CD14-positive monocyte (primary cell): Measurements from ENCODE around the gene SLC39A7. TPM values are rescaled to one million over a fixed set of nuclear protein-coding genes. Genes with fewer than 3 reads are reported as not detected.

Experiments used
- DNase-seq, 3 donors: peaks; one replicate each; pipeline ENCODE4 v3.0.0-alpha.2; 2011 to 2022
- H2AFZ ChIP-seq: 2 replicates; pipeline ENCODE4 v1.6.0; 2012; ENCODE audit warnings: mild to moderate bottlenecking, low read depth, low read length, inconsistent platforms; ENCODE audit not compliant: insufficient read depth, poor library complexity, severe bottlenecking
- H3K27ac ChIP-seq, 2 donors: 1 replicate in 1 of 2; 2 replicates in 1 of 2; pipeline ENCODE4 v1.5.1; 2012 to 2013; ENCODE audit warnings: low read length in 2 of 2, control low read depth in 1 of 2, inconsistent platforms in 1 of 2, low read depth in 1 of 2, mild to moderate bottlenecking in 1 of 2
- H3K27me3 ChIP-seq, 2 donors: one replicate each; pipeline versions ENCODE4 v1.6.0 to v1.6.1; 2011 to 2013; ENCODE audit warnings: low read length in 2 of 2; ENCODE audit not compliant: control insufficient read depth in 2 of 2, insufficient read depth in 2 of 2
- H3K36me3 ChIP-seq, 2 donors: replicated peaks in 1 of 2; 1 replicate in 1 of 2; 2 replicates in 1 of 2; pipeline versions ENCODE4 v1.5.1 to v1.6.1; 2012 to 2013; ENCODE audit warnings: low read length in 2 of 2, control low read depth in 1 of 2, inconsistent platforms in 1 of 2, mild to moderate bottlenecking in 1 of 2; ENCODE audit not compliant: insufficient read depth in 2 of 2, control insufficient read depth in 1 of 2
- H3K4me1 ChIP-seq, 2 donors: 1 replicate in 1 of 2; 2 replicates in 1 of 2; pipeline versions ENCODE4 v1.5.1 to v1.6.1; 2012 to 2013; ENCODE audit warnings: low read length in 2 of 2, control low read depth in 1 of 2, inconsistent platforms in 1 of 2, mild to moderate bottlenecking in 1 of 2, moderate library complexity in 1 of 2; ENCODE audit not compliant: insufficient read depth in 2 of 2, control insufficient read depth in 1 of 2
- H3K4me2 ChIP-seq: replicated peaks from 2 replicates; pipeline ENCODE3; 2012; ENCODE audit warnings: low read length, moderate library complexity, mild to moderate bottlenecking; ENCODE audit not compliant: poor library complexity, severe bottlenecking; ENCODE audit errors: extremely low read depth
- H3K4me3 ChIP-seq, 3 experiments: fragments of 200-600 bp in 1 of 3; sonication (generic) in 1 of 3; replicated peaks in 1 of 3; 1 replicate in 2 of 3; 2 replicates in 1 of 3; pipeline ENCODE4 v1.5.1; 2011 to 2013; ENCODE audit warnings: low read length in 3 of 3, mild to moderate bottlenecking in 3 of 3, control low read depth in 2 of 3, low read depth in 2 of 3, inconsistent platforms in 1 of 3, moderate library complexity in 1 of 3
- H3K79me2 ChIP-seq: 2 replicates; pipeline ENCODE4 v1.6.0; 2012; ENCODE audit warnings: mild to moderate bottlenecking, control low read depth, inconsistent platforms, low read length, moderate library complexity; ENCODE audit not compliant: insufficient read depth
- H3K9ac ChIP-seq: 2 replicates; pipeline ENCODE4 v1.6.0; 2017; ENCODE audit warnings: low read length, mild to moderate bottlenecking; ENCODE audit not compliant: insufficient read depth, poor library complexity, severe bottlenecking
- H3K9me3 ChIP-seq, 2 donors: replicated peaks in 1 of 2; 1 replicate in 1 of 2; 2 replicates in 1 of 2; pipeline versions ENCODE4 v1.5.1 to v1.6.1; 2012 to 2013; ENCODE audit warnings: low read length in 2 of 2, control low read depth in 1 of 2; ENCODE audit not compliant: control insufficient read depth in 1 of 2, insufficient read depth in 1 of 2
- H4K20me1 ChIP-seq: 2 replicates; pipeline ENCODE4 v1.6.0; 2012; ENCODE audit warnings: mild to moderate bottlenecking, low read length, control low read depth, moderate library complexity; ENCODE audit not compliant: insufficient read depth
- H3K27ac Mint-ChIP-seq, 7 donors: one replicate each; pipeline ENCODE4 v1.8.0; 2020; ENCODE audit warnings: mild to moderate bottlenecking in 7 of 7, mixed read lengths in 7 of 7, moderate library complexity in 6 of 7, inconsistent platforms in 2 of 7
- H3K27me3 Mint-ChIP-seq, 3 donors: one replicate each; pipeline ENCODE4 v1.8.0; 2021 to 2022; ENCODE audit warnings: low read depth in 3 of 3, mild to moderate bottlenecking in 3 of 3, mixed read lengths in 3 of 3, moderate library complexity in 3 of 3, inconsistent platforms in 1 of 3
- H3K36me3 Mint-ChIP-seq, 2 donors: one replicate each; pipeline ENCODE4 v1.8.0; 2020; ENCODE audit warnings: mixed read lengths in 2 of 2, inconsistent platforms in 1 of 2, mild to moderate bottlenecking in 1 of 2
- H3K4me1 Mint-ChIP-seq: one replicate; pipeline ENCODE4 v1.8.0; 2020; ENCODE audit warnings: mild to moderate bottlenecking, mixed read lengths
- H3K4me3 Mint-ChIP-seq, 2 donors: one replicate each; pipeline ENCODE4 v1.8.0; 2020; ENCODE audit warnings: mild to moderate bottlenecking in 2 of 2, mixed read lengths in 2 of 2, moderate library complexity in 1 of 2
- H3K9me3 Mint-ChIP-seq, 7 donors: one replicate each; pipeline ENCODE4 v1.8.0; 2020 to 2022; ENCODE audit warnings: mixed read lengths in 7 of 7, mild to moderate bottlenecking in 6 of 7, moderate library complexity in 6 of 7, inconsistent platforms in 2 of 7
- CTCF ChIP-seq: fragments of 200-600 bp; IDR thresholded peaks from one replicate; pipeline ENCODE4 v1.8.0; 2022; ENCODE audit warnings: antibody characterized with exemption, mild to moderate bottlenecking
- WGBS: methylation state at CpG from one replicate; pipeline ENCODE4 v1.1.5; 2013; ENCODE audit warnings: missing lambda C conversion rate; ENCODE audit not compliant: insufficient coverage; 5-methylcytosine and 5-hydroxymethylcytosine counted together
- intact Hi-C, 2 donors: fragments of 100-400 bp; cut with micrococcal nuclease; formaldehyde crosslinking; loops; one replicate each; pipeline versions ENCODE4 v1.15.0 to v1.15.1; 2023
- polyA plus RNA-seq, 3 donors: library from polyadenylated mRNA; depleted of rRNA in 1 of 3; unstranded in 2 of 3; stranded (reverse) in 1 of 3; fragments of 300-500 nt in 2 of 3; fragments of >200 nt in 1 of 3; fragmentation: Illumina TruSeq in 2 of 3; gene quantifications; 1 replicate in 2 of 3; 2 replicates in 1 of 3; pipeline ENCODE4 v1.2.3, GENCODE V29; 2012 to 2021

The SLC39A7 gene
- polyA plus RNA-seq, 3 donors = 14.5 to 32.7 (median 17.7) TPM

- no peaks in the 10 kb centered on the region for H3K27me3 ChIP-seq
- no peaks in the 10 kb centered on the region for H3K79me2 ChIP-seq
- no peak overlapping the region for H3K27ac ChIP-seq
- Mint-ChIP-seq H3K4me3 (no peak overlapping the region), H3K27ac (no peak overlapping the region), H3K27me3 (peaks cover 16 to 20% (median 16%) of the 10 kb centered on the region in 3 donors), H3K9me3 (no peaks in the 10 kb centered on the region), H3K4me1 (peaks cover 23% of the 10 kb centered on the region), H3K36me3 (no peaks in the 10 kb centered on the region)
- H4K20me1 ChIP-seq = no peaks in the 10 kb centered on the region
- no peak overlapping the region for H3K9ac ChIP-seq
- H3K4me1 ChIP-seq = peaks cover 17 to 24% of the 10 kb centered on the region in 2 donors
- DNase-seq = no peak
- no peaks in the 10 kb centered on the region for H3K9me3 ChIP-seq
- no peak for TF ChIP-seq CTCF
- H3K4me2 ChIP-seq = no peak overlapping the region
- 77% methylated on average over 10 of the region's 10 CpGs for WGBS
- intact Hi-C loops = loop anchor here (5.0 to 10.0 kb wide), 2 partner anchors 81 to 83 kb away; no protein-coding TSS in a partner anchor
- no peak overlapping the region for H3K4me3 ChIP-seq
- no peaks in the 10 kb centered on the region for H3K36me3 ChIP-seq
- no peak overlapping the region for H2AFZ ChIP-seq
These were observed 36.5 kb upstream of the SLC39A7 start for GRCh38 chr6:33164176-33164575.

DNA sequence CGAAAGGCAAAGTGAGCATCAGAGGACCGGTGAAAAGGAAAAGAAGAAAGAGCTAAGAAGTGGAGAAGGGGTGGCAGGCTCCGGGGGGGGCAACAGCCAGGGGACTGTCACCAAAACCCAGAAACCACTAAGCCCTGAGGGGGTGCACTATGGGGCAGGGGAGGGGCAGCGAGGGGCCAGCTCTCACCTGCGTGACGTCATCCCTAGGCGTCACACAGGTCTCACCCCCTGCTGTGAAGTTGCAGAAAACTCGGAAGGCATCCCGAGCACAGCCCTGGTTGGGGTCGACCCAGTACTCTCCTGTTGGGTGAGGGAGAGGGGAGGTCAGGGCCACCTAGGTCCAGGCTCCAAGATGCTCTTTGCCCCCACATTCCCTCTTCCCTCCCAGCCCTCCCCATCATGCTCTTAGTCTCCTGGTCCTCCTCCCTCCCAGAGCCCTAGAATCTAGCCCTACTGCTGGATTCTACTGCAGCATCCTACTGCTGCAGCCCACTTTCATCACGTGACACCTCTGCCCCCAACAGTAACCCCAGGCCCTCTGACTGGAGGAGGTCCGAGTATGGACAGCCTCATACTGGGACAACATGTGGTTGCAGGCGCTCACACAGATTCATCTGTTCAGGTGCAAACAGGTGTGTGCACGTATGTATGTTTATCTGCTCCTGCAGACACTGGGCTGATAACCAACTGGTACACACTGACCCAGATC lies 35.8 kb upstream of the SLC39A7 start:
- no peaks in the 10 kb centered on the region for H3K9me3 ChIP-seq
- Mint-ChIP-seq H3K36me3 (no peaks in the 10 kb centered on the region), H3K27me3 (peaks cover 16 to 21% (median 16%) of the 10 kb centered on the region in 3 donors), H3K4me3 (no peak overlapping the region), H3K27ac (no peak overlapping the region), H3K9me3 (no peaks in the 10 kb centered on the region), H3K4me1 (peaks cover 23% of the 10 kb centered on the region)
- H4K20me1 ChIP-seq = no peaks in the 10 kb centered on the region
- no peak for DNase-seq
- H3K9ac ChIP-seq = no peak overlapping the region
- TF ChIP-seq CTCF = no peak
- no peaks in the 10 kb centered on the region for H3K27me3 ChIP-seq
- H3K27ac ChIP-seq = no peak overlapping the region
- 90% methylated on average over 8 of the region's 14 CpGs for WGBS
- H3K36me3 ChIP-seq = no peaks in the 10 kb centered on the region
- H3K79me2 ChIP-seq = no peaks in the 10 kb centered on the region
- H3K4me1 ChIP-seq = peaks cover 17 to 24% of the 10 kb centered on the region in 2 donors
- no peak overlapping the region for H2AFZ ChIP-seq
- no peak overlapping the region for H3K4me2 ChIP-seq
- intact Hi-C loops = loop anchor here (5.0 to 10.0 kb wide), 2 partner anchors 80 to 82 kb away; no protein-coding TSS in a partner anchor
- no peak overlapping the region for H3K4me3 ChIP-seq
